OCI-M2 (cell line): ENCODE results near the gene ABLIM1.

Experiments
- DNase-seq: peaks from one replicate; lab custom pipeline; 2025; ENCODE audit not compliant: unreplicated experiment; lab: John Stamatoyannopoulos, UW

ABLIM1 gene

DNA sequence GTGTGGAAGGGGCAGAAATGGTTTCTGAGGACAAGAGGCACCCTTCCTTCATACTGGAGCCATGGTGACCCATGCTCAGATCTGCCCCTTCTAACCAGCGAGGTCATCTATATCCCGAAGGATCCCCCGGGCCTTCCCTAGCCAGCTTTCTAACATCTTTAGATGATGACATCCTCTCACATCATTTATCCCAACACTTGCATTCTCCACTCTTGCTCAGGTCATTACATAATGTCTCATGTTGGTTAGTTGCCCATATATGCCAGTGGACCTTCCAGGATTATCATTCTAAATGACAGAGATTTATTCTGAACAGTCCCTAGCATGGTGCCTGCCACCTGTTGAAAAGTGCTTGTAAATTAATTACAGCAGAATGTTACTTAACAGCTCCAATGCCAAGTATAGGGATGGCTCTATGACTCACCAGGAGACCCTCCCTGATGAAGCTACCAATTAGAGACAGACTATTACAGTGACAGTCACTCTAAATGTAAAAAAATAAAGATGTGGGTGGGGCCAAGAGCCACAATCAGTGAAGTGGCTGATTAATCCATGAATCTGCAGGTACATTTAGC is 22.6 kb upstream of the ABLIM1 start:
- DNase-seq, result no peak

GRCh38 chr10:114679552-114679951 is 21.5 kb upstream of the ABLIM1 start:
- no peak for DNase-seq

DNA sequence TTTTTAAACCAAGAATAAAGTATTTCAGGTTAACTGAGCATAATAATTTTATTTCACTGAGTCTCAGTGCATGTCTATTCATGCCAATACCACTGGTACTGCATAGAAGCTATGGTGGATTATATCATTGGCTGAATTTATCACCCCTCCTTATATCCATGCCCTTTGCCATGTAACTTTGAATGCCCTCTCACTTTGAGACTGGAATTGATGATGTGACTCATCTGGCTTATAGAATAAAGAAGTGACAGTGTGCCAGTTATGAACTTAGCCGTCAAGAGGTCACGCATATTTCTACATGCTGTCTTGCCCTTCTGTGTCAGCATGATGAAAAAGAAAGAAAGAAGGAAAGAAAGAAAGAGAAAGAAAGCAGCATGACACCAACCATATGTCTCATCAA is 20.7 kb upstream of the ABLIM1 start:
- no peak for DNase-seq

GRCh38 chr10:114678336-114678735 is 20.3 kb upstream of the ABLIM1 start:
- no peak for DNase-seq

DNA sequence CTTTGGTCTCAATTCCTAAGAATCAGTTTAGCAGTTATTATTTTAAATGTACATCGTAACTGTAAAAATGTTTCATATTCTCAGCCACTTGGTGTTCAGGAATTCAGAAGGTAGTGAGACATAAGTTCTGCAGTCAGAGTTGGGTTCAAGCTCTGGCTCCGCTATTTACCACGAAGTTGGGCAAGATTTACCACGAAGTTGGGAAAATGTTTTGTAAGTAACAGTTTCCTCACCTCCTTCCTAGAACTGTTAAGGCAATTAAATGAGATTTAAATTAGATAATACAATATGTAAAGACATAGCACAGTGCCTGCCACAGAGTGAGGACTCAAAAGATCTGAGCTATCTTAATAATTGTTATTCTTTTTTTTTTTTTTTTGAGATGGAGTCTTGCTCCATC is 16.3 kb upstream of the ABLIM1 start:
- DNase-seq, result no peak

GRCh38 chr10:114669648-114670047 is 11.6 kb upstream of the ABLIM1 start:
- no peak for DNase-seq

GRCh38 chr10:114668375-114669080 is 10.5 kb upstream of the ABLIM1 start:
- DNase-seq, result no peak

- DNase-seq, result no peak
Observed at GRCh38 chr10:114665873-114666272, 7.8 kb upstream of the ABLIM1 start.

DNA sequence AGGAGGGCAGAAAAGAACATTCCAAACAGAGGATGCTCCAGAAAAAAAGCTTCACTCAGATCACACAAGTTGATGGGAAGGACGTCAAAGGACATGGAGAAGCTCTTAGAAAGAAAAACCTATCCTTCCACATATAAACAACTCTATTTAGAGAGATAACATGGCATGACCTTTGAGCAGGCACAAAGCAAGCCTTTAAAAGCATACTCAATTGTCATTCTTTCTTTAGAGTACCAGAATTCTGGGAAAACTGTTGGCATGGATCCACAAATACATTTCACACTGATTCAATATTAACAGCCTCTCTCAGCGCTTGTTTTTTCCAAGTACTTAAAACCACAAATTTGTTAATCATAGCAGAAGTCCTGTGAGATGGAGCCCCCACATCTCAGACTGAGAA is 7.3 kb upstream of the ABLIM1 start:
- no peak for DNase-seq

DNA sequence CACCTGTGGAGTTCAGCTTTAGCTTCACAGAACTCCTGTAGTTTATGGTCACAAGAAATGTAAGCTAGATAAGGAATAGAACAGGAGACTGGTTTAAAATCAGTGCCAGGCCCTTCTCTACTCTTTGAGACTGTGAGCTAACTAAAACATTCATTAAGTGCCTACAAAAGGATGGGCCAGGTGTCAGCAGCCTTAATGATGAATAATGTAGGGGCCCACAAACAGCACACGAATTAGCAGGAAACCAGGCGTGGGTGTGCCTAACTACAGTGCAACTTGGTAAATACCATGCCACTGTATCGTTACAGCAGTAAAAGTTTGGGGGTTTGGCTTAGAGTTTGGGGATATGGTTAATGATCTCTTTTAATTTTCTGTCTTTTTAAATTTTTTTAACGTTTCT is 6.1 kb upstream of the ABLIM1 start:
- DNase-seq, result no peak

DNA sequence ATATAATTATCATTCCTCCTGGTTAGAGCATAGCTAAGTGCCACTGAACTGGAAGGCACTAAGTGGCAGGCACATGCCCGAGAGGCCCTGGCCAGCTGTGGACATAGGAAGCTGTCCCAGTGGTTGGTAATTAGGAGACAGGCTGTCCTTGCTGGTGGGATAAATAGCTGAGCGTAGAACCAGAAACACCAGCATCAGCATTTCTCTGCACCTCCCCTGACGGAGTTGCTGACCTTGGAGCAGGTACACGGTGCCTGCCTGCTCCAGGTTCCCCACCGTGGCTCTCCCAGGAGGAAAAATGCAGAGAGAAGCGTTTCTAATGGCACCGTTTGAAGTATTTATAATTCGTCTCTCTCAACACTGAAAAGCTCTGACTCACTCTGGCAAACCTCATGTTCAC is 5.6 kb upstream of the ABLIM1 start:
- DNase-seq, result no peak

GRCh38 chr10:114662646-114663217 is 4.7 kb upstream of the ABLIM1 start:
- no peak for DNase-seq

DNA sequence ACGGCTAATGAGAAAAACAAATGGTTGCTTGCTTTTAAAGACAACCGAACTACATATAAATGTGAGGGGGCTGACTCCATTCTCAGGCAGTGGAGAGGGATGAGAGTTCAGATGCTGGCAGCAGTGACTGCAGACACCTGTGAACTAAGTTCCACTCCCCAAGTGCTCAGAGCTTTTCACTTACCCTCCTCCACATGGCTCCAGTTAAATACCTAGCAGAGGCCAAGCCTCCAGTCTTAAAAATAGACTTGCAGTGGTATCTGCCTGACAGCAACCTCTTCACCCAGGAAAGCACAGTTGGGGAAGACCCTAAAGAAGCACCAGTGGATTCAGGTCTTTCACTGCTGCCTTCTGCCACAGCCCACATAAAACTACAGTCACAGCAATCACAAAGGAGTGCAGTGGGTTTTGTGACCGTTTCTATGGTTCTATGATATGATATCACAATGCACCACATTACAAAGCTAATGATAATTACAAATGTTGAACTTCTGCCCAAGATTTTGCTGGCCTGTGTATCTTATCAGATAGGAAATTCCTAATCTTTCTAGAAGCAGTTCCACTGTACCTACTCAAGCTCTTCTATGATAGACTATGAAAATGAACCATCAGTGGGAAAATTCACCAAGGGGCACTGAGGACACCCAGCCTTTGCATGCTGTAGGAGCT is 3.3 kb upstream of the ABLIM1 start:
- DNase-seq, result no peak

- DNase-seq, result no peak
Observed at GRCh38 chr10:114655671-114656070, 2.4 kb downstream of the ABLIM1 start.

GRCh38 chr10:114654822-114655575 is 3.1 kb downstream of the ABLIM1 start:
- no peak for DNase-seq

GRCh38 chr10:114653926-114654325 is 4.1 kb downstream of the ABLIM1 start:
- no peak for DNase-seq

DNA sequence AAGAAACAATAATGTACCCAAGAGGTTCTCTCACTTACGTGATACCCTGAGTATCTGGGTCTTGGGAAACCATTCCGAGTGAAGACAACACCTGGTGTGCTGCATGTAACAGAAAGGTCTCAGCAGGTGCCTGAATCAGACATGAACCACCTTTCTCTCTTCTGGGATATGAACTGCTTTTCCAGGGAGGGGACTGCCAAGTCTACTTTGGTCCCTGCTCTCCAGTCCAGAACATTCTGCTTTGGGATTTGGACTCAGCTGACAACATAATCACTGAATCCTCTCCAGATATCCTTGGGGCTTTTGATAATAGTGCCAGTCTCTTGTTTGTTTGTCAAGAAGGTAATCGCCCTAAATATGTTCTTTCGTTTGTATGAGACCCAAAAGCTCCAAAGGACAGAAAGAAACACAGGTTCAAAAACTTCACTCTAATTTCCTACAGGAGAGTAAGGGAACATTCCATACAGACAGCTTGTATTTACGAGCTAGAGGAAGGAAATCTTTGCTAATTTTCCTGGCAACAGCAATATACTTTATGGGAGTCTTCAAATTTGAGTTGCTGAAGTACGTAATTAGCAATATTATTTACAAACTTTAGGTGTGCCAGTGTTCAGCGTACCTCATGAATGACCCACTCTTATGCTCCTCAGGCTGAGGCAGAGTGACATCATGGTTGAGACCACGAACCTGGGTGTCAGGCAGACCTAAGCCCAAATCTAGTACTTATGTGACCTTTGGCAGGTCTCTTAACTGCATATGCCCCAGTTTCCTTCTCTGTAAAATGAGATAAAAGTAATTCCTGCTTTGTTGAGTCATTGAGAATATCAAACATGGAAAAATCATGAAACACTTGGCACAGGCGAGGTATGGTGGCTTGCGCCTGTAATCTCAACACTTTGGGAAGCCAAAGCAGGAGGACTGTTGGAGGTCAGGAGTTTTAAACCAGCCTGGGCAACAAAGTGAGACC is 5.4 kb downstream of the ABLIM1 start:
- no peak for DNase-seq

DNA sequence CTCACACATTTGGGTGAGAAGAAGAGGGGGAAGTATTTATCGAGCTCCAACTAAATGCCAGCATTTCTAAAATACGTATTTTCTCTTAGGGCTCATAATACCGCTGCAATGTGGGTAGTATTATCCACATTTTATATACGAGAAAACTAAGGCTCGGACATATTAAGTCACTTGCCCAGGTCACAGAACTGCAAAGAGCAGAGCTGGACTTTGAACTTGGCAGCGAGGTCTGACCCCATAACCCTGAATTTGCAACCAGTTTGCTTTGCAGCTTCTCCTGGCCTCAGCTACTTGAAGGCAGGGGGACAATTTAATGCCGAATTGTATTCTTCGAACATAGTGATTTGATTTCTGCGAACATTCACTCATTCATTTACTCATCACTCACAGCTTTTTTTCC is 7.2 kb downstream of the ABLIM1 start:
- no peak for DNase-seq

- no peak for DNase-seq
Observed at GRCh38 chr10:114650266-114650665, 7.8 kb downstream of the ABLIM1 start.

GRCh38 chr10:114649217-114649903 is 8.7 kb downstream of the ABLIM1 start:
- DNase-seq, result no peak
